C4-2B (cell line): ENCODE measurements around the gene OR4D1.
"Not testable (repeated sequence)": the region's sequence is repeated elsewhere in the genome, so short reads cannot be mapped to it uniquely, and the experiment has no call there.

ENCODE experiments used
- H3K27ac ChIP-seq: fragments of 450-650 bp; 2 replicates; pipeline ENCODE4 v1.5.1; 2017
- CTCF ChIP-seq: fragments of 450-650 bp; conservative IDR thresholded peaks from 2 replicates; pipeline ENCODE4 v1.5.1; 2017; ENCODE audit warnings: mild to moderate bottlenecking
- ZFX ChIP-seq: fragments of 450-650 bp; IDR thresholded peaks from 2 replicates; pipeline ENCODE4 v1.6.1; 2017

OR4D1 gene

DNA sequence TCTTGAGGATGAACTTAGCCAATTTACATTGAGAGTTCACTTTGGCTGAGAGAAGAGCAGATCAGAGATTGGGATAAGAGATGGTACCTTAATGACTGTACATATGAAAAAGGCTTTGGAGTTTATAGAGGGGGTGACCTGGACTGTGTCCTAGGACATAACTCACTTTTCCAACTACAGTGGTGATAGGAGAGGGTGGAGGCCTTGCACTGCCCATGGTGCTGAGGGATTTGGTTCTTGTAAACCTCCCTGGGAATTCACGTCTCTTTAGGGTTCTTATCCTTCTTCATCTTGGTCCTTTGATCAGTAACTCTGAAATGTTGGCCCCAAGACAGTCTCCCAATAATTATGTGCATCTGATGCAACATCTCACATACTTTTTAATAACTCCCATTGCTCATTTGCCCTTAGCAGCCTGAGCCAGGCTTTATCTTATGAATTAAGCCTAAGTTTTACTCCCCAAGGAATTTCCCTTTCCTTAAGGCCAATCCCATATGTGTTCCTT, at the start of gene OR4D1:
OR4D1 (plus strand) TSS at position 455 of the 505 bp plus-strand sequence. CDS start 6,770 bp downstream, outside the sequence.
- TF ChIP-seq CTCF = no peak
- TF ChIP-seq ZFX = no peak
- H3K27ac ChIP-seq = no peak within 1 kb of the TSS

GRCh38 chr17:58100506-58100905, 47.7 kb upstream of the OR4D1 start:
- no peak overlapping the region for H3K27ac ChIP-seq
- no peak for TF ChIP-seq ZFX

DNA sequence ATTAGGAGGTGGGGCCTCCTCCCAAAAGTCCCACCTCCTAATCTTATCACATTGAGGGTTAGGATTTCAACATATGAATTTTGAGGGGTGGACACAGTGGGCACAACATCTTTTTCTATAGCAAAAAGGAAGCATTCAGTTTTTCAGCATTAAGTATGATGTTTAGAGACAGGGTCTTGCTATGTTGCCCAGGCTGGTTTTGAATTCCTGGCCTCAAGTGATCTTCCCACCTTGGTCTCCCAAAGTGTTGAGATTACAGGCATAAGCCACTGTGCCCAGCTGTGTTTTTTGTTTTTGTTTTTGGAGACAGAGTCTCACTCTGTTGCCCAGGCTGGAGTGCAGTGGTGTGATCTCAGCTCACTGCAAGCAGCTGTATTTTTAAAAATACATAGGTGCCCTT, 46.3 kb upstream of the OR4D1 start:
- H3K27ac ChIP-seq = not testable (repeated sequence)

- no peak overlapping the region for H3K27ac ChIP-seq
Measured at GRCh38 chr17:58105093-58105492, 43.1 kb upstream of the OR4D1 start.

GRCh38 chr17:58107306-58107705, 40.9 kb upstream of the OR4D1 start:
- no peak overlapping the region for H3K27ac ChIP-seq
- no peak for TF ChIP-seq ZFX
- no peak for TF ChIP-seq CTCF

More at GRCh38 chr17:58105093-58105492, 43.1 kb upstream of the OR4D1 start:
- TF ChIP-seq CTCF (no peak), ZFX (no peak)

GRCh38 chr17:58109197-58109596, 39.0 kb upstream of the OR4D1 start:
- TF ChIP-seq CTCF (no peak), ZFX (no peak)

GRCh38 chr17:58110012-58110411, 38.2 kb upstream of the OR4D1 start:
- H3K27ac ChIP-seq = no peak overlapping the region
- TF ChIP-seq CTCF = no peak
- TF ChIP-seq ZFX = no peak

More at GRCh38 chr17:58109197-58109596, 39.0 kb upstream of the OR4D1 start:
- no peak overlapping the region for H3K27ac ChIP-seq

- no peak for TF ChIP-seq CTCF
- TF ChIP-seq ZFX = no peak
- no peak overlapping the region for H3K27ac ChIP-seq
Measured at GRCh38 chr17:58111676-58112075, 36.5 kb upstream of the OR4D1 start.
